ENCODE data around the gene OR8B8.

Gene OR8B8, protein sequence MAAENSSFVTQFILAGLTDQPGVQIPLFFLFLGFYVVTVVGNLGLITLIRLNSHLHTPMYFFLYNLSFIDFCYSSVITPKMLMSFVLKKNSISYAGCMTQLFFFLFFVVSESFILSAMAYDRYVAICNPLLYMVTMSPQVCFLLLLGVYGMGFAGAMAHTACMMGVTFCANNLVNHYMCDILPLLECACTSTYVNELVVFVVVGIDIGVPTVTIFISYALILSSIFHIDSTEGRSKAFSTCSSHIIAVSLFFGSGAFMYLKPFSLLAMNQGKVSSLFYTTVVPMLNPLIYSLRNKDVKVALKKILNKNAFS

DNA sequence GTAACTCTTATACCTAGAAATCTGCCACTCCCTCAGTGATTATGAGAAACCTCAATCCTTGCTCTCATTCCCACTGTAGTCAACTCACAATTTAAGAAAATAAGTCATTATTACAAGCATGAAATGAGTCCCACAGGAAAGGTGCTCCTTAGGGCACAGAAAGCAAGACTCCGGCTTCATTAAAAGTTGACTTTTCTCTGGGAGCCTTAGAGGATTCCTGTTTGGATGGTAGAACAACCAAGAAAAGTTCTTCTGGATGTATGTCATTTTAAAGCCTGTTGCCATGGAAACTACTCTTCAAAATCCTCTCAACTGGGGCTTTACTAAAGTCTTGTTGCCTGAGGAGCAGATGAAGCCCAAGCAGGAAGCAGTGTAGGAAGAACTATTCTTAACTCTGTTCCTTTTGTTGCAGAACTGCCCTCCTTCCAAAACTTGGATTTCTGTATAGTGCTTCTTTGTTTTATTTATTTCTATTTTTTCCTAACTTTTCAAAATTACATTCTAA, at the start of gene OR8B8:
Gene OR8B8, minus strand, starts transcription at position 51 of the 505 bp plus-strand sequence. CDS start 4,611 bp downstream, outside the sequence.
- H3K9ac ChIP-seq = no peak within 1 kb of the TSS
- TF ChIP-seq Cebpa-rat (IDR thresholded peaks at IDR 0.05) = no peak
- no peak within 1 kb of the TSS for H3K4me2 ChIP-seq
- H3K36me3 ChIP-seq = no peaks in the 10 kb centered on the region
- H3K27me3 ChIP-seq = no peaks in the 10 kb centered on the region
- no peak within 1 kb of the TSS for H3K4me3 ChIP-seq
- no peak within 1 kb of the TSS for H3K27ac ChIP-seq
- no peaks in the 10 kb centered on the region; a peak in 1 of 20 replicates for H3K4me1 ChIP-seq
- peaks cover 0 to 8% (median 4%) of the 10 kb centered on the region in 11 experiments; a peak in 3 of 22 replicates for H3K9me3 ChIP-seq (replicated peaks in 1 of 11)
- no peaks in the 10 kb centered on the region for H4K20me1 ChIP-seq

DNA sequence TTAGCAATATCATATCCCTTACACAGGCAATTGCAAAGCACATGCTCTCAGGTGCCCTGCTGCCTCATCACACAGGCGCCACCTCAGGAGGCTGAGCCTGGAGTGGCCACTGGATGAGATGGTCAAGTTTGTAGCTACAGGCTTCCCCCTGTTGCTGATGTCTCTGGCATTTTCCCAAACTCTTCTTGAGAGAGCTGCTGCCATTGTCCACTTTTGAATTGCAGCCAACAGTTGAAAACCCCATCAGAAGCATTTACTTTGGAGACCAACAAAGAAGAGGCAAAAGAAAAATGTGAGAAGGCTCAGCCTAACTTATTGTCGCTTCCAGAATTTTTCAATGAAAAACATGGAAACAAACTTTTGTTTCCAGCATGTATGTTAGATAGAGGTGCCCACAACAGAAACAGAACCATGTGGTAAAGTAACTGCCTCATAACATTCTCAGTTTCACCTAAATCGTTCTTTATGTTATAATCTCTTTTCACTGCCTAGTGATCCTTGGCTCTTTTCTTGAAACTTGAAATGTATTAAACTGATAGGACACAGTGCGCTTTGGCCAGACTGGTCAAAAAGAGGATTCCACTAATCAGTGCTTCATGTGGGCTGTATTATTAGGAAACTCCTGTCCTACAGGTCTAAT, 47.6 kb upstream of the OR8B8 start:
- no peak overlapping the region for H3K27ac ChIP-seq
- TF ChIP-seq Cebpa-rat (IDR thresholded peaks at IDR 0.05) = no peak
- no peaks in the 10 kb centered on the region for H3K4me1 ChIP-seq

DNA sequence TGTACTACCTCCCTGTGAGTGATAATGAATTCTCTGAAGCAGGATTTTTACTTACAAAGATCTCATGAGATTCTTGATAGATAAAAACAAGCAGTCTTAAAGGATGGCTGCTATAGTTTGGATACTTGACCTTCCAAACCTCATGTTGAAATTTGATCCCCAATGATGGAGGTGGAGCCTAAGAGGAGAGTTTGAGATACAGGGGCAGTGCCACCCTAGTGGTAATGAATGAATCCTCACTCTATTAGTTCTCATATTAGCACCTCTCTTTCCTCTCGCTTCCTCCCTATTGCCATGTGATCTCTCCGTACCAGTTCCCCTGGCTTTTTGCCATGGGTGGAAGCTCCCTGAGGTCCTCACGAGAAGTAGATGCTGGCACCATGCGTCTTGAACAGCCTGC, 37.9 kb upstream of the OR8B8 start:
- TF ChIP-seq Cebpa-rat (IDR thresholded peaks at IDR 0.05) = no peak
- Histone ChIP-seq H3K27ac (no peak overlapping the region), H3K9me3 (replicated peaks in 1 of 11) (no peaks in the 10 kb centered on the region), H3K4me3 (no peak overlapping the region), H3K36me3 (no peaks in the 10 kb centered on the region), H3K4me2 (no peak overlapping the region), H3K4me1 (peaks cover 10 to 36% (median 16%) of the 10 kb centered on the region in 10 experiments), H3K9ac (no peak overlapping the region), H4K20me1 (no peaks in the 10 kb centered on the region), H3K27me3 (no peaks in the 10 kb centered on the region)

More for the DNA sequence above, 47.6 kb upstream of the OR8B8 start:
- no peaks in the 10 kb centered on the region for H3K27me3 ChIP-seq
- H4K20me1 ChIP-seq = no peaks in the 10 kb centered on the region
- H3K4me2 ChIP-seq = no peak overlapping the region
- no peak overlapping the region for H3K9ac ChIP-seq
- H3K36me3 ChIP-seq = no peaks in the 10 kb centered on the region
- H3K4me3 ChIP-seq = no peak overlapping the region
- peaks cover 0 to 5% (median 0%) of the 10 kb centered on the region in 11 experiments; a peak in 1 of 22 replicates for H3K9me3 ChIP-seq (replicated peaks in 1 of 11)

DNA sequence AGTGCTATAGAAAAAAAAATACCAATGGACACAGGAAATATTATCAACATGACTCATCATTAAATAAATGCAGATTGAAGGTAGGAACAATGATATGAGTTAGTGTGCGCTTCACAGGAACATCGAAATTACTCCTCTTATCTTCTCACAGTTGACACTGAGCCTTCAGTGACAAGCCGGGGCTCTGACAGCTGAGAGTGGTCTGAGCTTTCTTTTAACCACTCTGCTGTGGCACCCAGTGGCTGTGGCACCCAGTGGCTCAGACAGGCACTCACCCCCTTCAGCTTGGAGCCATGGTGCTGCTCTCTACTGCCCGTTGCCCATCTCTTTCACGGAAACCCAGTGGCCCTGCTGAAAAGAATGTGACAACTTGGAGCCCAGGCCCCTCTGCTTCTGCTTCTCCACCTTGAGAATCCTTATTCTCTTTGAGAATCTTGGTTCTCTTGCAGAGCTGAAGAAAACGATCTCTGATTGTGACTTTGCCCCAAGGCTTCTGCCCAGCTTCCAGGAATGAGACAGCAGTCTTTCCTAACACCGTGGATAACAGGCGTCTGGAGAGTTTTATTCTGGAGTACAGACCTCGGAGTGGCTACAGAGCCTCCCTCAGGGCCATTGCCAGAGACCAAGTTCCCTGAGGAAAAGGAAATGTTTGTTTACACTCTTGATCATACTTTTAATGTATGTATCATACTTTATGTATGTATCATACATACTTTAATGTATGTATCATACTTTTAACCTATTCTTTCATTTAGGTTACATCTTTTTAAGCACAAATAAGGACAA, 37.1 kb upstream of the OR8B8 start:
- Histone ChIP-seq H3K4me1 (peaks cover 10 to 36% (median 16%) of the 10 kb centered on the region in 10 experiments), H3K27me3 (no peaks in the 10 kb centered on the region), H3K4me2 (peak overlapping the region in 9 of 11 experiments; percentile 9 to 81 (median 26); a peak in 9 of 22 replicates), H3K27ac (no peak overlapping the region), H3K9ac (no peak overlapping the region), H3K4me3 (no peak overlapping the region), H3K9me3 (replicated peaks in 1 of 11) (no peaks in the 10 kb centered on the region), H4K20me1 (no peaks in the 10 kb centered on the region), H3K36me3 (no peaks in the 10 kb centered on the region)
- TF ChIP-seq Cebpa-rat (IDR thresholded peaks at IDR 0.05) = no peak

DNA sequence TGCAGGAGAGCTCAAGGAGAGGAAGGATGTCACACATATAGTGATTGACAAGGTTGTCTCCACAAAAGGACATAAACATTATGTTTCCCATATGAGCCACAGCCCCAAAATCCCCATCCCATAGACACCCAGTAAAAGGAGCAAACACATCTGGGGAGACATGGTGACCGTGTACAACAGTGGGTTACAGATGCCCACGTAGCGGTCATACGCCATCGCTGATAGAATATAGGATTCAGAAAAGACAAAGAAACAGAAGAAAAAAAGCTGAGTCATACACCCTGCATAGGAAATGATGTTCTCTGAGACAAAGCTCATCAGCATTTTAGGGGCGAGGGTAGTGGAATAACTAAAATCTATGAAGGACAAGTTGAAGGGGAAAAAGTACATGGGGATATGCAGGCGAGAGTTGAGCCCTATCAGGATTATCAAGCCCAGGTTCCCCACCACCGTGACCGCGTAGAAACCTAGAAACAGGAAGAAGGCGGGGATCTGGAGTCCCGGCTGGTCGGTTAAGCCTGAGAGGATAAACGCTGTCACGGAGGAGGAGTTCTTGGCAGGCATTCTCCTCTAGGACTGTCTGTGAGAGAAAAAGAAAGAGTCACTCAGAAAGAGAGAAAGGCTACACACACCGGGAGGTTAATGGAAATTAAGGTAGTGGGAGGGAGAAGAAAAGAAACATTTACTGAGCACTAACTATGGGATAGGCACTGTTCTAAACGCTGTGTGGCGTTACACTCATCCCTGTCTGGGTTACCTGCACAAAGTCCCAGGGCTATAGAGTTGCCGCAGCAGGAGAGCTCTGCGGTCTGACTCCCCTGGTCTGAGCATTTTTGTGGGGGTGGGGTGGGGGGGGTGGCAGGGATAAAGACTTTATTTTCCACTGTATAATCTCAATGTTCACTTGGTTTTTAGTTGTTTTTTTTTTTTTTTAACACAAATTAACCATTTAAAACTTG, 36.1 kb upstream of the OR8B8 start:
- Histone ChIP-seq H3K4me2 (peak overlapping the region; percentile 65 to 86 (median 74)), H3K4me1 (peaks cover 10 to 28% (median 16%) of the 10 kb centered on the region in 10 experiments), H3K9me3 (replicated peaks in 1 of 11) (no peaks in the 10 kb centered on the region), H3K9ac (peak overlapping the region in 9 of 11 experiments; percentile 3 to 64 (median 49); a peak in 14 of 22 replicates), H4K20me1 (no peaks in the 10 kb centered on the region), H3K27me3 (no peaks in the 10 kb centered on the region), H3K36me3 (no peaks in the 10 kb centered on the region), H3K27ac (peak overlapping the region in 10 of 11 experiments; percentile 17 to 68 (median 42); a peak in 15 of 22 replicates), H3K4me3 (peak overlapping the region in 8 of 10 experiments; percentile 3 to 60 (median 42); a peak in 12 of 20 replicates)
- no peak for TF ChIP-seq Cebpa-rat (IDR thresholded peaks at IDR 0.05)

DNA sequence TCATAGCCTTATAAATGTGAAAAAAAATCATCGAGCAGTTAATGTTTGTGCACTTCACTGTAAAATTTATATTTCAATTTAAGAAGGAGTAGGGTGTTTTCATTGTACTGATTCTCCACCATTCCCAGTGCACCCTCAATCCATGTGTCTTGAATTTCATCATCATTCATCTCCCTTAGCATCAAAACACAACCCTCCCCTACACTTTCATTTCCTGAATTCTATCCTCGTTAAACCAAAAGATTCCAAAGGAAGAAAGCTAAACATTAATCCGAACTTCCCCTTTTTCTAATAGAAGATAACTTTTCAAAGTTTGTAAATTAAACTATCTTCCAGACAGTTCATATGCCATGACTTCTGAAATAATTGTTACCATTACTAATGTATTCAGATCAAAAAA, 34.1 kb upstream of the OR8B8 start:
- Histone ChIP-seq H3K4me2 (peak overlapping the region in 4 of 11 experiments; percentile 2 to 39 (median 23); a peak in 3 of 22 replicates), H3K36me3 (no peaks in the 10 kb centered on the region), H3K27me3 (no peaks in the 10 kb centered on the region), H4K20me1 (no peaks in the 10 kb centered on the region), H3K9ac (no peak overlapping the region), H3K4me1 (peaks cover 16 to 35% (median 25%) of the 10 kb centered on the region in 10 experiments), H3K4me3 (no peak overlapping the region), H3K9me3 (replicated peaks in 1 of 11) (peaks cover 0 to 9% (median 0%) of the 10 kb centered on the region in 11 experiments; a peak in 2 of 22 replicates), H3K27ac (no peak overlapping the region)
- no peak for TF ChIP-seq Cebpa-rat (IDR thresholded peaks at IDR 0.05)

DNA sequence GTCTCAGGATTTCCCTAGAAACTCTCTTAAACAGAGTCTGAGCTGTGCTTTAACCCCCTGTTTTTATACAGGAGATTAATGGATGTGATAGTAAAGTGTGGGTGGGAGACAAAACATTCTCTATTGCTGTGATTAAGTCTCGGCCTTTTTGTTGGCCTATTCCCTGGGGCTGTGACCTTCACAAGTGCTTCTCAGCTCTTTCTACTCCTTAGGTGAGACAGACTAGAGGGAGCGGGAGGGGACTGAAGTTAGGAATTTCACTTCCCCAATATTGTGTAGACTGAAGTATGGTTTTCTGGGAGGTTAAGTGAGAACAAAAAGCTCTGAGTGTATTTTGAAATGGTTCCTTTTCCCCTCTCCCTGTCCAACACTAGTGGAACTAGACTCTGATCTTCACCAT, 29.8 kb upstream of the OR8B8 start:
- Histone ChIP-seq H3K9me3 (replicated peaks in 1 of 11) (peaks cover 0 to 9% (median 0%) of the 10 kb centered on the region in 11 experiments; a peak in 2 of 22 replicates), H3K27ac (no peak overlapping the region), H3K9ac (no peak overlapping the region), H3K4me2 (peak overlapping the region in 8 of 11 experiments; percentile 4 to 39 (median 22); a peak in 11 of 22 replicates), H3K27me3 (no peaks in the 10 kb centered on the region), H3K4me1 (peaks cover 13 to 38% (median 19%) of the 10 kb centered on the region in 10 experiments), H3K36me3 (no peaks in the 10 kb centered on the region), H4K20me1 (no peaks in the 10 kb centered on the region), H3K4me3 (no peak overlapping the region)
- TF ChIP-seq Cebpa-rat (IDR thresholded peaks at IDR 0.05) = no peak

DNA sequence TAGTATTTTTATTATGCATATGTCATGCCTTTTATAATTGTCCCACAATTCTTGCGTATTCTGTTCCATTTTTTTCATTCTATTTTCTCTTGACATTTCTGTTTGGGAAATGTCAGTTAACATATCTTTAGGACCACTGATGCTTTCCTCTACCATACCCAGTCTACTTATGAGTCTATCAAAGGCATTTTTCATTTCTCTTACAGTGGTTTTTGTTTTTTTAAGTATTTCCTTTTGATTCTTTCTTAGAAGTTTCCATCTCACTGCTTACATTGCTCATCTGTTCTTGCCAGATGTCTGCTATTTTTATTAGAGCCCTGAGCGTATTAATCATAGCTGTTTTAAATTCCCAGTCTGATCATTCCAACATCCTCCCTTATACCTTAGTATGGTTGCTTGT, 29.3 kb upstream of the OR8B8 start:
- Histone ChIP-seq H3K9me3 (replicated peaks in 1 of 11) (peaks cover 0 to 9% (median 0%) of the 10 kb centered on the region in 11 experiments; a peak in 2 of 22 replicates), H3K9ac (no peak overlapping the region), H3K4me3 (no peak overlapping the region), H3K27me3 (no peaks in the 10 kb centered on the region), H3K36me3 (no peaks in the 10 kb centered on the region), H3K4me1 (peaks cover 14 to 38% (median 20%) of the 10 kb centered on the region in 10 experiments), H3K27ac (no peak overlapping the region), H3K4me2 (peak overlapping the region in 5 of 11 experiments; percentile 4 to 34 (median 13); a peak in 5 of 22 replicates), H4K20me1 (no peaks in the 10 kb centered on the region)
- no peak for TF ChIP-seq Cebpa-rat (IDR thresholded peaks at IDR 0.05)
